Fibroblast of lung (primary cell): ENCODE data around the gene SEPTIN14. TPM values are rescaled to one million over a fixed set of nuclear protein-coding genes. Genes with fewer than 3 reads are reported as not detected.
"Not testable (repeated sequence)": the region's sequence is repeated elsewhere in the genome, so short reads cannot be mapped to it uniquely, and the experiment has no call there.

Experiments
- DNase-seq, 2 donors: peaks; one replicate each; pipeline versions ENCODE4 v3.0.0 to v3.0.0-alpha.2; 2010; ENCODE audit warnings: low read depth in 2 of 2
- H2AFZ ChIP-seq: 2 replicates; pipeline ENCODE4 v1.5.1; 2012; ENCODE audit warnings: low read length, control low read depth, inconsistent platforms
- H3K27ac ChIP-seq: 2 replicates; pipeline ENCODE4 v1.5.1; 2011; ENCODE audit warnings: low read length, control low read depth; ENCODE audit not compliant: insufficient read depth
- H3K27me3 ChIP-seq: 2 replicates; pipeline ENCODE4 v1.5.1; 2011; ENCODE audit warnings: mild to moderate bottlenecking, low read length; ENCODE audit not compliant: control insufficient read depth, insufficient read depth
- H3K36me3 ChIP-seq: 2 replicates; pipeline ENCODE4 v1.5.1; 2011; ENCODE audit warnings: low read length; ENCODE audit not compliant: control insufficient read depth, insufficient read depth
- H3K4me1 ChIP-seq: 2 replicates; pipeline ENCODE4 v1.5.1; 2011; ENCODE audit warnings: low read length; ENCODE audit not compliant: control insufficient read depth, insufficient read depth; ENCODE audit errors: extremely low read depth
- H3K4me2 ChIP-seq: 2 replicates; pipeline ENCODE4 v1.5.1; 2011; ENCODE audit warnings: low read length, control low read depth; ENCODE audit not compliant: insufficient read depth; ENCODE audit errors: extremely low read depth
- H3K4me3 ChIP-seq, 4 experiments: fragments of 200-600 bp in 1 of 4; sonication (generic) in 1 of 4; replicated peaks in 1 of 4; 2 replicates each; pipeline ENCODE4 v1.5.1; 2011 to 2016; ENCODE audit warnings: low read length in 4 of 4, low read depth in 3 of 4, mild to moderate bottlenecking in 3 of 4, control low read depth in 2 of 4, inconsistent platforms in 1 of 4, mixed read lengths in 1 of 4; ENCODE audit not compliant: insufficient read depth in 1 of 4; ENCODE audit errors: control extremely low read depth in 1 of 4
- H3K79me2 ChIP-seq: 2 replicates; pipeline ENCODE4 v1.5.1; 2012; ENCODE audit warnings: mild to moderate bottlenecking, low read length, inconsistent platforms; ENCODE audit not compliant: control insufficient read depth, insufficient read depth
- H3K9ac ChIP-seq: 2 replicates; pipeline ENCODE4 v1.5.1; 2011; ENCODE audit warnings: mild to moderate bottlenecking, low read length, control low read depth; ENCODE audit not compliant: insufficient read depth
- H3K9me3 ChIP-seq: 2 replicates; pipeline ENCODE4 v1.5.1; 2012; ENCODE audit warnings: low read depth, low read length; ENCODE audit not compliant: control insufficient read depth, insufficient read depth
- H4K20me1 ChIP-seq: 2 replicates; pipeline ENCODE4 v1.5.1; 2011; ENCODE audit warnings: low read length; ENCODE audit not compliant: control insufficient read depth, insufficient read depth; ENCODE audit errors: extremely low read depth
- EZH2 ChIP-seq: IDR thresholded peaks from 2 replicates; pipeline ENCODE4 v1.5.1; 2012; ENCODE audit warnings: low read length, control low read depth, mild to moderate bottlenecking; ENCODE audit errors: missing control alignments
- polyA plus RNA-seq, 2 donors: library from polyadenylated mRNA; depleted of rRNA in 1 of 2; stranded (reverse) in 1 of 2; unstranded in 1 of 2; fragments of >200 nt; gene quantifications; 2 replicates each; pipeline ENCODE4 v1.2.1, GENCODE V29; 2011 to 2012; ENCODE audit warnings: missing spikeins in 1 of 2
- total RNA-seq: library from RNA; depleted of rRNA; stranded (reverse); fragments of >200 nt; gene quantifications from 2 replicates; pipeline ENCODE4 v1.2.1, GENCODE V29; 2014
- TF ChIP-seq, protein P1 (sequence below), 2 donors: IDR thresholded peaks in 1 of 2; conservative IDR thresholded peaks in 1 of 2; 1 replicate in 1 of 2; 2 replicates in 1 of 2; pipeline ENCODE4 v1.5.1; 2011 to 2012; ENCODE audit warnings: low read length in 2 of 2, control low read depth in 1 of 2, inconsistent platforms in 1 of 2, low read depth in 1 of 2, mild to moderate bottlenecking in 1 of 2

SEPTIN14 gene
- total and polyA plus RNA-seq, 2 donors (not counting 1 experiment from before 2014, with no cell fraction given) = not detected

DNA sequence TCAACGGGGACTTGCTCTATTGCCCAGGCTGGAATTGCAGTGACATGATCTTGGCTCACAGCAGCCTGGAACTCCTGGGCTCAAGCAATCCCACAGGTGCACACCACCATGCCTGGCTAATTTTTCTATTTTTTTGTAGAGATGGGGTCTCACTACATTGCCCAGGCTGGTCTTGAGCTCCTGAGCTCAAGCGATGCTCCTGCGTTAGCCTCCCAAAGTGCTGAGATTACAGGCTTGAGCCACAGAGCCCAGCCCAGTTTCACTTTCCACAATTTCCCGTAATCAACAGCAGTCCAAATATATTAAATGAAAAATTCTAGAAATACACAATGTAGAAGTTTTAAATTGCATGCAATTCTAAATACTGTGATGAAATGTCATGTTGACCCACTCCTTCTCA is 24.0 kb downstream of the SEPTIN14 start:
- no peak overlapping the region for H3K27ac ChIP-seq
- no peaks in the 10 kb centered on the region for H3K27me3 ChIP-seq
- H3K4me1 ChIP-seq = no peaks in the 10 kb centered on the region
- H3K36me3 ChIP-seq = no peaks in the 10 kb centered on the region
- no peak overlapping the region for H3K4me3 ChIP-seq
- no peaks in the 10 kb centered on the region for H3K9me3 ChIP-seq
- TF ChIP-seq EZH2 = no peak
- TF ChIP-seq, protein P1, sequence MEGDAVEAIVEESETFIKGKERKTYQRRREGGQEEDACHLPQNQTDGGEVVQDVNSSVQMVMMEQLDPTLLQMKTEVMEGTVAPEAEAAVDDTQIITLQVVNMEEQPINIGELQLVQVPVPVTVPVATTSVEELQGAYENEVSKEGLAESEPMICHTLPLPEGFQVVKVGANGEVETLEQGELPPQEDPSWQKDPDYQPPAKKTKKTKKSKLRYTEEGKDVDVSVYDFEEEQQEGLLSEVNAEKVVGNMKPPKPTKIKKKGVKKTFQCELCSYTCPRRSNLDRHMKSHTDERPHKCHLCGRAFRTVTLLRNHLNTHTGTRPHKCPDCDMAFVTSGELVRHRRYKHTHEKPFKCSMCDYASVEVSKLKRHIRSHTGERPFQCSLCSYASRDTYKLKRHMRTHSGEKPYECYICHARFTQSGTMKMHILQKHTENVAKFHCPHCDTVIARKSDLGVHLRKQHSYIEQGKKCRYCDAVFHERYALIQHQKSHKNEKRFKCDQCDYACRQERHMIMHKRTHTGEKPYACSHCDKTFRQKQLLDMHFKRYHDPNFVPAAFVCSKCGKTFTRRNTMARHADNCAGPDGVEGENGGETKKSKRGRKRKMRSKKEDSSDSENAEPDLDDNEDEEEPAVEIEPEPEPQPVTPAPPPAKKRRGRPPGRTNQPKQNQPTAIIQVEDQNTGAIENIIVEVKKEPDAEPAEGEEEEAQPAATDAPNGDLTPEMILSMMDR (conservative IDR thresholded peaks at IDR 0.05 in 1 of 2, IDR thresholded peaks at IDR 0.05 in 1 of 2; ENCODE audit: low read depth in 1 of 2, low read length in 2 of 2) = no peak
- no peaks in the 10 kb centered on the region for H4K20me1 ChIP-seq
- no peak overlapping the region for H3K4me2 ChIP-seq
- H2AFZ ChIP-seq = no peak overlapping the region
- H3K9ac ChIP-seq = no peak overlapping the region
- no peak for DNase-seq
- H3K79me2 ChIP-seq = no peaks in the 10 kb centered on the region

DNA sequence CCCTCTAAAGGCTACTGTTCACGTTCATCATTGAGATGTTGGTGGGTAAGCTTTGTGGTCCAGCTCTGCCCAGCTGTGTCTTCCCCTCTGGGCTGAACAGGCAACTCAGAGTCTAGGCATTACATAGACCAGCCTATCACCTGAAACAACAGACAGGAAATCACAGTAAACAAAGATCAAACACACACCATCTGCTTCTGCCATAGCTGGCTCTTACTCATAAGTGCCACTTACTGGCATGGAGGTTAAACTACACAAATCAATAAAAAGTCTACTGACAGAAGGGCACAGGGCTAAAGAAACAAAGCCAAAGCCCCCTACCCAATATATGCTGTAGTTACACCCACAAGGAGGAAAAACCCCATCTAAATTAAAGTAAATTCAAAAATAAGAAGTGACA is 35.0 kb downstream of the SEPTIN14 start:
- Histone ChIP-seq H3K9ac (no peak overlapping the region), H3K4me1 (no peaks in the 10 kb centered on the region), H3K4me3 (no peak overlapping the region), H3K27me3 (no peaks in the 10 kb centered on the region), H4K20me1 (no peaks in the 10 kb centered on the region), H3K27ac (no peak overlapping the region), H3K9me3 (no peaks in the 10 kb centered on the region), H3K4me2 (no peak overlapping the region), H3K79me2 (no peaks in the 10 kb centered on the region), H3K36me3 (no peaks in the 10 kb centered on the region), H2AFZ (no peak overlapping the region)
- TF ChIP-seq EZH2 = no peak
- TF ChIP-seq, protein P1 (conservative IDR thresholded peaks at IDR 0.05 in 1 of 2, IDR thresholded peaks at IDR 0.05 in 1 of 2; ENCODE audit: low read depth in 1 of 2, low read length in 2 of 2) = no peak
- DNase-seq = no peak

DNA sequence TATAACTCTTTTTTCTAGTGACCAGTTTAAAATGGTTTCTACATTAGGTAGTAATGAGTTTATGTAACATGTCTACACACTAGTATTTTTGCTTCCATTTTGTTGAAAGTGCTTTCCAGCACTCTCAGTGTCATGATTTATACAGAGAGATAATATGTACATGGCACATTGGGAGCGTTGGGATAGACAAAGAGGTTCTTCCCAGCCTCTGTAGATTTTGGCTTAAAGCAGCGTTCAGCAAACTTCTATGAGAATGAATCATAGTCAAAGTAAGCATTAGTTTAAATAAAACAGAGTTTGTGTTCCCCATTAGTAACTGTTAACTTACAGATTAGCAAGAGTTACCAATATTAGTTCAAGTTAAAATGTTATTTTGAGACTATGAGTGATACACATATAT is 43.9 kb downstream of the SEPTIN14 start:
- Histone ChIP-seq H3K4me1 (no peaks in the 10 kb centered on the region), H2AFZ (no peak overlapping the region), H3K4me3 (no peak overlapping the region), H3K9me3 (no peaks in the 10 kb centered on the region), H3K36me3 (no peaks in the 10 kb centered on the region), H3K9ac (no peak overlapping the region), H3K79me2 (no peaks in the 10 kb centered on the region), H4K20me1 (no peaks in the 10 kb centered on the region), H3K27me3 (no peaks in the 10 kb centered on the region), H3K4me2 (no peak overlapping the region), H3K27ac (no peak overlapping the region)
- no peak for DNase-seq
- TF ChIP-seq EZH2 = no peak
- TF ChIP-seq, protein P1 (conservative IDR thresholded peaks at IDR 0.05 in 1 of 2, IDR thresholded peaks at IDR 0.05 in 1 of 2; ENCODE audit: low read depth in 1 of 2, low read length in 2 of 2) = no peak

DNA sequence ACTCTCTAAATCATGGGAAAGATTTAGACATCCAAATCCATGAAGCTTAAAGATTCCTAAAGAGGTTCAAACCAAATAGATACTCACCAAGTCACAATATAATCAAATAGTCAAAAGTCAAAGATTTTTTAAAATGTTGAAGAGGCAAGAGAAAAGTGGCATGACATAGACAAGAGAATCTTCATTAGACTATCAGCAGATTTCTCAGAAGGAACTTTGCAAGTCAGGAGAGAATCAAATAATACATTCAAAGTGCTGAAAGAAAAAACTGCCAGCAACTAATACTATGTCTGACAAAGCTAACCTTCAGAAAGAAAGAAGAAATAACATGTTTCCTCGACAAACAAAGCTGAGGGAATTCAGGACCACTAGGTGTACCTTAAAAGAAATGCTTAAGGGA is 65.3 kb downstream of the SEPTIN14 start:
- not testable (repeated sequence) for H3K4me1 ChIP-seq, H3K9me3 ChIP-seq, H3K4me2 ChIP-seq, H3K36me3 ChIP-seq, H2AFZ ChIP-seq, H3K4me3 ChIP-seq, H3K27ac ChIP-seq, H3K79me2 ChIP-seq, H3K9ac ChIP-seq, H4K20me1 ChIP-seq, H3K27me3 ChIP-seq, DNase-seq
